H9 (cell line): ENCODE data around the gene ZNF213. TPM values are rescaled to one million over a fixed set of nuclear protein-coding genes. Genes with fewer than 3 reads are reported as not detected.

Experiments
- DNase-seq: peaks from one replicate; pipeline ENCODE4 v3.0.0-alpha.2; 2017
- H2AFZ ChIP-seq: one replicate; pipeline ENCODE4 v1.6.1; 2013; ENCODE audit warnings: mild to moderate bottlenecking, low read length, control low read depth, moderate library complexity
- H2AK5ac ChIP-seq: 2 replicates; pipeline ENCODE4 v1.6.1; 2013; ENCODE audit warnings: low read length, control low read depth, mixed read lengths; ENCODE audit not compliant: insufficient read length
- H2BK120ac ChIP-seq: one replicate; pipeline ENCODE4 v1.6.1; 2013; ENCODE audit warnings: low read depth, mild to moderate bottlenecking, low read length, control low read depth, inconsistent platforms; ENCODE audit not compliant: poor library complexity, severe bottlenecking
- H2BK12ac ChIP-seq: 2 replicates; pipeline ENCODE4 v1.6.1; 2013; ENCODE audit warnings: low read length, control low read depth, mixed read lengths, low read depth; ENCODE audit not compliant: insufficient read length
- H2BK15ac ChIP-seq: 2 replicates; pipeline ENCODE4 v1.6.1; 2013; ENCODE audit warnings: low read depth, low read length, control low read depth
- H2BK20ac ChIP-seq: one replicate; pipeline ENCODE4 v1.6.1; 2013; ENCODE audit warnings: low read depth, mild to moderate bottlenecking, low read length, control low read depth, inconsistent platforms; ENCODE audit not compliant: poor library complexity, severe bottlenecking
- H2BK5ac ChIP-seq: 2 replicates; pipeline ENCODE4 v1.6.1; 2013; ENCODE audit warnings: low read length, control low read depth, mixed read lengths; ENCODE audit not compliant: insufficient read length
- H3K14ac ChIP-seq: 2 replicates; pipeline ENCODE4 v1.6.1; 2013; ENCODE audit warnings: low read length, control low read depth; ENCODE audit not compliant: insufficient read depth
- H3K18ac ChIP-seq: 2 replicates; pipeline ENCODE4 v1.6.1; 2013; ENCODE audit warnings: low read depth, mild to moderate bottlenecking, mixed read lengths, low read length, control low read depth; ENCODE audit not compliant: insufficient read length
- H3K23ac ChIP-seq: 2 replicates; pipeline ENCODE4 v1.6.1; 2013; ENCODE audit warnings: low read length, control low read depth, mixed read lengths, low read depth; ENCODE audit not compliant: insufficient read length
- H3K23me2 ChIP-seq: 2 replicates; pipeline ENCODE4 v1.6.1; 2013; ENCODE audit warnings: low read depth, mild to moderate bottlenecking, mixed read lengths, low read length, control low read depth; ENCODE audit not compliant: insufficient read length, poor library complexity, severe bottlenecking
- H3K27ac ChIP-seq: 2 replicates; pipeline ENCODE4 v1.5.1; 2013; ENCODE audit warnings: low read length, control low read depth, mixed read lengths, low read depth; ENCODE audit not compliant: insufficient read length
- H3K27me3 ChIP-seq: 2 replicates; pipeline ENCODE4 v1.6.1; 2013; ENCODE audit warnings: low read length, control low read depth, inconsistent platforms; ENCODE audit not compliant: insufficient read depth
- H3K4ac ChIP-seq: 2 replicates; pipeline ENCODE4 v1.6.1; 2013; ENCODE audit warnings: low read depth, mild to moderate bottlenecking, control low read depth, inconsistent platforms, low read length, moderate library complexity
- H3K4me1 ChIP-seq: 2 replicates; pipeline ENCODE4 v1.6.1; 2013; ENCODE audit warnings: low read length, control low read depth, inconsistent platforms; ENCODE audit not compliant: insufficient read depth
- H3K4me2 ChIP-seq: 2 replicates; pipeline ENCODE4 v1.6.1; 2013; ENCODE audit warnings: low read length, control low read depth, mixed read lengths; ENCODE audit not compliant: insufficient read length, insufficient read depth
- H3K56ac ChIP-seq: 2 replicates; pipeline ENCODE4 v1.6.1; 2013; ENCODE audit warnings: low read depth, mild to moderate bottlenecking, mixed read lengths, low read length, control low read depth; ENCODE audit not compliant: insufficient read length
- H3K79me1 ChIP-seq: 2 replicates; pipeline ENCODE4 v1.6.1; 2013; ENCODE audit warnings: low read depth, mild to moderate bottlenecking, moderate library complexity, low read length, control low read depth, inconsistent platforms; ENCODE audit not compliant: insufficient read depth, poor library complexity, severe bottlenecking
- H3K79me2 ChIP-seq: 2 replicates; pipeline ENCODE4 v1.6.1; 2013; ENCODE audit warnings: low read length, control low read depth, inconsistent platforms; ENCODE audit not compliant: insufficient read depth
- H3K9ac ChIP-seq: 2 replicates; pipeline ENCODE4 v1.6.1; 2013; ENCODE audit warnings: low read length, control low read depth, mixed read lengths; ENCODE audit not compliant: insufficient read length; ENCODE audit errors: extremely low read depth
- H3K9me3 ChIP-seq: one replicate; pipeline ENCODE4 v1.6.1; 2013; ENCODE audit warnings: low read depth, low read length, inconsistent platforms; ENCODE audit not compliant: control insufficient read depth
- H3T11ph ChIP-seq: one replicate; pipeline ENCODE4 v1.6.1; 2013; ENCODE audit warnings: mild to moderate bottlenecking, low read length, control low read depth, inconsistent platforms
- H4K20me1 ChIP-seq: one replicate; pipeline ENCODE4 v1.6.1; 2013; ENCODE audit not compliant: control insufficient read depth, insufficient read length, insufficient read depth
- H4K5ac ChIP-seq: 2 replicates; pipeline ENCODE4 v1.6.1; 2013; ENCODE audit warnings: low read depth, mild to moderate bottlenecking, mixed read lengths, low read length, control low read depth; ENCODE audit not compliant: insufficient read length
- H4K8ac ChIP-seq: replicated peaks from 2 replicates; pipeline ENCODE4 v1.6.1; 2013; ENCODE audit warnings: low read length, control low read depth, mixed read lengths, low read depth; ENCODE audit not compliant: insufficient read length
- H4K91ac ChIP-seq: 2 replicates; pipeline ENCODE4 v1.6.1; 2013; ENCODE audit warnings: low read depth, mild to moderate bottlenecking, moderate library complexity, mixed read lengths, low read length, control low read depth; ENCODE audit not compliant: insufficient read length
- H3K27ac Mint-ChIP-seq, 3 experiments: 2 replicates in 2 of 3; 3 replicates in 1 of 3; pipeline ENCODE4 v1.8.0; 2020 to 2021; ENCODE audit warnings: mixed read lengths in 3 of 3, mild to moderate bottlenecking in 1 of 3, moderate library complexity in 1 of 3
- H3K27me3 Mint-ChIP-seq: 2 replicates; pipeline ENCODE4 v1.8.0; 2021; ENCODE audit warnings: low read depth, mild to moderate bottlenecking, moderate library complexity, mixed read lengths
- H3K36me3 Mint-ChIP-seq, 3 experiments: 2 replicates in 2 of 3; 3 replicates in 1 of 3; pipeline ENCODE4 v1.8.0; 2020 to 2021; ENCODE audit warnings: low read depth in 3 of 3, mixed read lengths in 3 of 3; ENCODE audit not compliant: insufficient read depth in 1 of 3
- H3K4me1 Mint-ChIP-seq, 2 experiments: 2 replicates each; pipeline ENCODE4 v1.8.0; 2020; ENCODE audit warnings: mixed read lengths in 2 of 2
- H3K4me3 Mint-ChIP-seq, 2 experiments: 2 replicates in 1 of 2; 3 replicates in 1 of 2; pipeline ENCODE4 v1.8.0; 2020 to 2021; ENCODE audit warnings: mild to moderate bottlenecking in 2 of 2, mixed read lengths in 2 of 2, moderate library complexity in 1 of 2
- H3K9me3 Mint-ChIP-seq, 2 experiments: 2 replicates in 1 of 2; 3 replicates in 1 of 2; pipeline ENCODE4 v1.8.0; 2020; ENCODE audit warnings: mild to moderate bottlenecking in 2 of 2, mixed read lengths in 2 of 2, moderate library complexity in 1 of 2
- CTCF ChIP-seq: fragments of 200-600 bp; sonication (generic); conservative IDR thresholded peaks from 3 replicates; pipeline ENCODE4 v1.8.0; 2021; ENCODE audit warnings: antibody characterized with exemption, mild to moderate bottlenecking
- WGBS: extraction: QIAGEN DNeasy Blood & Tissue Kit; methylation state at CpG from one replicate; pipeline ENCODE4 v1.1.7; 2013; ENCODE audit warnings: missing lambda C conversion rate, low lambda C conversion rate, mixed read lengths; ENCODE audit not compliant: insufficient read length; ENCODE audit errors: extremely low coverage; 5-methylcytosine and 5-hydroxymethylcytosine counted together
- total RNA-seq: library from RNA; stranded (reverse); gene quantifications from 2 replicates; pipeline ENCODE4 v1.2.1, GENCODE V29; 2021

The ZNF213 gene
- total RNA-seq, 1 experiment from 2014 or later: 6.4 TPM

GRCh38 chr16:3131755-3132377 is 3.0 kb upstream of the ZNF213 start:
- H3K79me2 ChIP-seq: peaks cover 8% of the 10 kb centered on the region
- Mint-ChIP-seq H3K9me3 (no peaks in the 10 kb centered on the region), H3K27ac (peak overlapping the region in 1 of 3 experiments; percentile 38; a peak in 1 of 7 replicates), H3K27me3 (no peaks in the 10 kb centered on the region; the same call in 1 of the 2 replicates), H3K4me1 (peaks cover 38 to 40% of the 10 kb centered on the region in 2 experiments), H3K36me3 (peaks cover 2 to 25% (median 12%) of the 10 kb centered on the region in 3 experiments; a peak in 6 of 7 replicates), H3K4me3 (peak overlapping the region; percentile 36 to 73; a peak in 3 of 5 replicates)
- H4K20me1 ChIP-seq: peaks cover 2% of the 10 kb centered on the region
- no peak overlapping the region for H2AK5ac ChIP-seq
- H3T11ph ChIP-seq: no peak overlapping the region
- H2AFZ ChIP-seq: no peak overlapping the region
- H3K14ac ChIP-seq: no peak overlapping the region
- H3K4ac ChIP-seq: no peak overlapping the region
- no peak overlapping the region for H3K18ac ChIP-seq
- H2BK20ac ChIP-seq: no peak overlapping the region
- H3K9ac ChIP-seq: no peak overlapping the region
- H4K5ac ChIP-seq: no peak overlapping the region
- H3K4me2 ChIP-seq: no peak overlapping the region
- peak; percentile 75 for TF ChIP-seq CTCF
- no peak overlapping the region for H2BK15ac ChIP-seq
- peaks cover 10% of the 10 kb centered on the region for H3K23me2 ChIP-seq
- no peaks in the 10 kb centered on the region for H3K9me3 ChIP-seq
- no peak overlapping the region for H2BK120ac ChIP-seq
- H3K27ac ChIP-seq: no peak overlapping the region
- peak; percentile 82 for DNase-seq
- no peak overlapping the region for H4K8ac ChIP-seq
- no peaks in the 10 kb centered on the region for H3K27me3 ChIP-seq
- no peak overlapping the region for H3K56ac ChIP-seq
- H3K79me1 ChIP-seq: peaks cover 2% of the 10 kb centered on the region
- H4K91ac ChIP-seq: no peak overlapping the region
- no peak overlapping the region for H2BK12ac ChIP-seq
- H3K4me1 ChIP-seq: peaks cover 3% of the 10 kb centered on the region; the same call in 1 of the 2 replicates
- no peak overlapping the region for H2BK5ac ChIP-seq
- no peak overlapping the region for H3K23ac ChIP-seq
- WGBS: no CpG with 5 or more reads among the region's 12 CpGs
